ENCODE data around the gene NOVA2.

Gene NOVA2

DNA sequence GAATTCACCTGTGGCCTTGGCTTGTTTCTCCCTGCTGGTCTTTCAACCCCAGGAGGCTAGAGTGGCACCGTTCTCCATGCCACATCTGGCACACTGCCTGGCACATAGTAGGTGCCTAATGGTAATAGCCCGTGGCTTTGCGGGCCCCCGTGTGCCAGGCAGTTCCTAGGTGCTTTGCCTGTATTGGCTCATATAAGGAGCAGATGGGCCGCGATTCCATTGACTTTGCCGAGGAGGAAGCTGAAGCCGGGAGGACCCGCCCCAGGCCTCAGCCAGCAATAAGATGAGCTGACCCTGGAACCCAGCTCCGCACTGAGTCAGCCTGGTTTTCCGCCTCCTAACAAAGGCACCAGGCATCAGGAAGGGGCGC, 48.4 kb upstream of the NOVA2 start:
- H3K36me3 ChIP-seq (replicated peaks; ENCODE audit: insufficient read depth, low read length): no peaks in the 10 kb centered on the region
- H3K9me3 ChIP-seq (replicated peaks; ENCODE audit: insufficient read depth, low read length): no peaks in the 10 kb centered on the region
- H3K9ac ChIP-seq (ENCODE audit: low read length): no peak overlapping the region
- H3K4me1 ChIP-seq (ENCODE audit: low read length): 0 out of 2 replicates have a peak, but pooled peaks cover 2% of the 10 kb centered on the region
- no peak overlapping the region for H3K4me2 ChIP-seq (ENCODE audit: low read depth, low read length)
- no peak overlapping the region for H3K27ac ChIP-seq (ENCODE audit: low read length)
- no peaks in the 10 kb centered on the region for H3K79me2 ChIP-seq (ENCODE audit: low read length)
- no peaks in the 10 kb centered on the region for H4K20me1 ChIP-seq (ENCODE audit: insufficient read depth, low read length)
- no peaks in the 10 kb centered on the region for H3F3A ChIP-seq (ENCODE audit: insufficient read depth, low read length)
- no peak overlapping the region for H2AFZ ChIP-seq (ENCODE audit: low read length)
- H3K4me3 ChIP-seq (ENCODE audit: low read length): no peak overlapping the region
- no peaks in the 10 kb centered on the region for H3K27me3 ChIP-seq (replicated peaks; ENCODE audit: insufficient read depth, low read length)
- DNase-seq: no peak
- TF ChIP-seq EZH2 (optimal IDR thresholded peaks at IDR 0.05; ENCODE audit: low read depth, low read length) (no peak), EZH2phosphoT487 (IDR thresholded peaks at IDR 0.05; ENCODE audit: low read length) (no peak)
- TF ChIP-seq, protein P1, sequence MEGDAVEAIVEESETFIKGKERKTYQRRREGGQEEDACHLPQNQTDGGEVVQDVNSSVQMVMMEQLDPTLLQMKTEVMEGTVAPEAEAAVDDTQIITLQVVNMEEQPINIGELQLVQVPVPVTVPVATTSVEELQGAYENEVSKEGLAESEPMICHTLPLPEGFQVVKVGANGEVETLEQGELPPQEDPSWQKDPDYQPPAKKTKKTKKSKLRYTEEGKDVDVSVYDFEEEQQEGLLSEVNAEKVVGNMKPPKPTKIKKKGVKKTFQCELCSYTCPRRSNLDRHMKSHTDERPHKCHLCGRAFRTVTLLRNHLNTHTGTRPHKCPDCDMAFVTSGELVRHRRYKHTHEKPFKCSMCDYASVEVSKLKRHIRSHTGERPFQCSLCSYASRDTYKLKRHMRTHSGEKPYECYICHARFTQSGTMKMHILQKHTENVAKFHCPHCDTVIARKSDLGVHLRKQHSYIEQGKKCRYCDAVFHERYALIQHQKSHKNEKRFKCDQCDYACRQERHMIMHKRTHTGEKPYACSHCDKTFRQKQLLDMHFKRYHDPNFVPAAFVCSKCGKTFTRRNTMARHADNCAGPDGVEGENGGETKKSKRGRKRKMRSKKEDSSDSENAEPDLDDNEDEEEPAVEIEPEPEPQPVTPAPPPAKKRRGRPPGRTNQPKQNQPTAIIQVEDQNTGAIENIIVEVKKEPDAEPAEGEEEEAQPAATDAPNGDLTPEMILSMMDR (IDR thresholded peaks at IDR 0.05; ENCODE audit: low read length): no peak
- H3K9me2 ChIP-seq (replicated peaks; ENCODE audit: insufficient read depth, low read length): no peaks in the 10 kb centered on the region

DNA sequence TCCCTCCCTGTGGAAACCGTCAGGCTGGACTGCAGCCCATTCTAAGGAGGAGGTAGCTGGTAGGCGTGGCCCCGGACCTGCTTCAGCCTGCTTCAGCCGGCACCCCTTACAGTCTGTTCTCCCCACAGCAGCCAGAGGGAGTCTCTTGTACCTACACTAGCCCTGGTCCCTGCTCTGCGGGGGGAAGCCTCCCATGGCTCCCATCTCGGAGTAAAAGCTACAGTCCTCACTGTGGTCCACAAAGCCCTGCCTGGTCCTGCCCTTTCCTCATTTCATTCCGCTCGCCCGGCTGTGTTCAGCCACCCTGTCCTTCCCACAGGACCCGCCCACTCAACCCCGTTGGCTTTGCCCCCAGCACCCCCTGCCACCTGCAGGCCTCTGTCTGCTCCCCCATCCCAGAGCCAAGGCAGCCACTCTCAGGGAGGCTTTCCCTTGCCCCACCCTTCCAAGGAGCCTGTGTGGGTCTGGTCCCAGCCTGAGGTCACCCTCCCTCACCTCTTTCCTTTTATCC, 47.9 kb upstream of the NOVA2 start:
- Histone ChIP-seq H3K79me2 (ENCODE audit: low read length) (no peaks in the 10 kb centered on the region), H3F3A (ENCODE audit: insufficient read depth, low read length) (no peaks in the 10 kb centered on the region), H3K9ac (ENCODE audit: low read length) (no peak overlapping the region), H3K36me3 (replicated peaks; ENCODE audit: insufficient read depth, low read length) (no peaks in the 10 kb centered on the region), H3K9me3 (replicated peaks; ENCODE audit: insufficient read depth, low read length) (no peaks in the 10 kb centered on the region), H4K20me1 (ENCODE audit: insufficient read depth, low read length) (no peaks in the 10 kb centered on the region), H3K27me3 (replicated peaks; ENCODE audit: insufficient read depth, low read length) (no peaks in the 10 kb centered on the region), H3K27ac (ENCODE audit: low read length) (no peak overlapping the region), H3K4me3 (ENCODE audit: low read length) (no peak overlapping the region), H3K4me1 (ENCODE audit: low read length) (0 out of 2 replicates have a peak, but pooled peaks cover 4% of the 10 kb centered on the region), H2AFZ (ENCODE audit: low read length) (no peak overlapping the region), H3K9me2 (replicated peaks; ENCODE audit: insufficient read depth, low read length) (no peaks in the 10 kb centered on the region), H3K4me2 (ENCODE audit: low read depth, low read length) (no peak overlapping the region)
- no peak for TF ChIP-seq EZH2 (optimal IDR thresholded peaks at IDR 0.05; ENCODE audit: low read depth, low read length)
- TF ChIP-seq EZH2phosphoT487 (IDR thresholded peaks at IDR 0.05; ENCODE audit: low read length): no peak
- TF ChIP-seq, protein P1 (IDR thresholded peaks at IDR 0.05; ENCODE audit: low read length): no peak
- no peak for DNase-seq

DNA sequence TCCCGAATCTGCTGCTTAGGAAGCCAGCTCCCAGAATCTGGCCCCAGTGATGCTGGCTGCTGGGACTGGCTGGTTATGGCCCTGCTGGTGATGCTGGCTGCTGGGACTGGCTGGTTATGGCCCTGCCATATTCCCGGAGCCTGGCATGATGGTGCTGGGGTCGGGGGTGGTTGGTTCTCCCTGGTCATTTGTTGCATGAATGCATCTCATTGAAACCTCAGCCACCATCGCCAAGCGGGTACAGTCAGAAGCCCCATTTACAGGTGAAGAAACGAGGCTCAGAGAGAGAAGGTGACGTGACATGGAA, 47.1 kb upstream of the NOVA2 start:
- no peak overlapping the region for H3K27ac ChIP-seq (ENCODE audit: low read length)
- no peak overlapping the region for H3K4me3 ChIP-seq (ENCODE audit: low read length)
- no peaks in the 10 kb centered on the region for H3K79me2 ChIP-seq (ENCODE audit: low read length)
- DNase-seq: no peak
- H3K27me3 ChIP-seq (replicated peaks; ENCODE audit: insufficient read depth, low read length): no peaks in the 10 kb centered on the region
- H3K9me3 ChIP-seq (replicated peaks; ENCODE audit: insufficient read depth, low read length): no peaks in the 10 kb centered on the region
- no peaks in the 10 kb centered on the region for H3K9me2 ChIP-seq (replicated peaks; ENCODE audit: insufficient read depth, low read length)
- no peaks in the 10 kb centered on the region for H3K36me3 ChIP-seq (replicated peaks; ENCODE audit: insufficient read depth, low read length)
- no peak overlapping the region for H3K9ac ChIP-seq (ENCODE audit: low read length)
- TF ChIP-seq, protein P1 (IDR thresholded peaks at IDR 0.05; ENCODE audit: low read length): no peak
- TF ChIP-seq EZH2phosphoT487 (IDR thresholded peaks at IDR 0.05; ENCODE audit: low read length) (no peak), EZH2 (optimal IDR thresholded peaks at IDR 0.05; ENCODE audit: low read depth, low read length) (no peak)
- no peak overlapping the region for H3K4me2 ChIP-seq (ENCODE audit: low read depth, low read length)
- no peaks in the 10 kb centered on the region for H4K20me1 ChIP-seq (ENCODE audit: insufficient read depth, low read length)
- H2AFZ ChIP-seq (ENCODE audit: low read length): no peak overlapping the region
- H3F3A ChIP-seq (ENCODE audit: insufficient read depth, low read length): no peaks in the 10 kb centered on the region; the same call in 1 of the 2 replicates
- H3K4me1 ChIP-seq (ENCODE audit: low read length): 0 out of 2 replicates have a peak, but pooled peaks cover 4% of the 10 kb centered on the region
